Ectodermal cell (in vitro differentiated cells): Measurements from ENCODE around the gene GP1BA.

Experiments used
- H3K27ac ChIP-seq: 2 replicates; pipeline ENCODE4 v1.7.0; 2013; ENCODE audit warnings: mild to moderate bottlenecking, low read depth, low read length; ENCODE audit not compliant: insufficient read depth, poor library complexity, severe bottlenecking
- H3K27me3 ChIP-seq: 2 replicates; pipeline ENCODE4 v1.7.0; 2013; ENCODE audit warnings: mild to moderate bottlenecking, low read length; ENCODE audit not compliant: insufficient read depth, control insufficient read depth, poor library complexity, severe bottlenecking
- H3K36me3 ChIP-seq: one replicate; pipeline ENCODE4 v1.7.0; 2013; ENCODE audit warnings: low read length; ENCODE audit not compliant: control insufficient read depth, insufficient read depth
- H3K4me1 ChIP-seq: one replicate; pipeline ENCODE4 v1.7.0; 2013; ENCODE audit warnings: low read length; ENCODE audit not compliant: control insufficient read depth, insufficient read depth
- H3K4me3 ChIP-seq: 2 replicates; pipeline ENCODE4 v1.7.0; 2013; ENCODE audit warnings: low read depth, low read length, control low read depth; ENCODE audit not compliant: insufficient read depth
- H3K9me3 ChIP-seq: 2 replicates; pipeline ENCODE4 v1.7.0; 2013; ENCODE audit warnings: mild to moderate bottlenecking, low read length, moderate library complexity; ENCODE audit not compliant: control insufficient read depth
- WGBS, 2 experiments: methylation state at CpG; one replicate each; pipeline ENCODE4 v1.1.7; 2013; ENCODE audit warnings: missing lambda C conversion rate in 2 of 2; 5-methylcytosine and 5-hydroxymethylcytosine counted together

GP1BA gene

DNA sequence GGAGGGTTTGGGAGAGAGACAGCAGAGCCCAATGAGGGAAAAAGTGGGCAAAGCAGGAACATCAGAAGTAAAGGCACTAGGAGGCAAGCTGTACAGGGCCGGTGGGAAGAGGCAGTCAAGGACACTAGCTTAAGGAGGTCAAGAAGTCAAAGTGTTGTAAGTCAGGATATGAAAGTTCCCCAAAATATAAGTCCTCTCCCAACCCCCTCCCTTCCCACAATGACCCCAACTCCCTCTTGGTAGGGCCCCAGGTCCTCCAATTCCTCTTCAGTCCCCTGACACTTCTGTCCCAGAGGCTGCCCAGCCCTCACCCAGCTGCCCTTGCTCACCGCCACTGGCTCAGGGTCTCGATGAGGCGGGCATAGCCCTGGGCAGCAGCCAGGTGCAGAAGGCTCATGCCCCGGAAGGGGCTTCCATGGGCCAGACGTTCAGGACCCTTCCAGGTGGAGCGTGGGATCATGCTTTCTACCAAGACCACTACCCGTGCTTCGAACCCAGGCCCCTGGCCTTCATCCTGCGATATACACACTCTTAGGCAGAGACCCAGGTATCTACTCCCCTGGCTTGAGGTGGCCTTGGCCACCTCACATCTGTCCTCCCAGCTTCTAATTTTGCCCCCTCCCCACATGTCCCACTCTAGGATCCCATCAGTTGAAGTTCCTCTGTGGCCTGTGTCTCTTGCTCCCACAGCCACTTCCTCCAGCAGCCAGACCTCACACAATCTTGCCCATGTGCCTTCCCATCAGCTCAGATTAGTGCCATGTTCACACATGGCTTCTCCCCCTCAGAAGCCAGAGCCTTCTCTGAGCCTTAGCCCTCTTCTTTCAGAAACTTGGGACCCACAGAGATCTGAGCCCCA is 41.4 kb downstream of the GP1BA start:
- Histone ChIP-seq H3K36me3 (no peaks in the 10 kb centered on the region), H3K27me3 (no peaks in the 10 kb centered on the region)
- 92 to 95% methylated on average over 10 of the region's 10 CpGs for WGBS, 2 experiments

GRCh38 chr17:4974115-4974670 is 42.1 kb downstream of the GP1BA start:
- H3K27ac ChIP-seq, result no peak overlapping the region
- no peaks in the 10 kb centered on the region for H3K9me3 ChIP-seq
- H3K4me1 ChIP-seq, result no peaks in the 10 kb centered on the region
- no peak overlapping the region for H3K4me3 ChIP-seq
- H3K27me3 ChIP-seq, result no peaks in the 10 kb centered on the region
- WGBS, 2 experiments, result 90% methylated on average over 9 of the region's 9 CpGs
- no peaks in the 10 kb centered on the region for H3K36me3 ChIP-seq

More for the DNA sequence above, 41.4 kb downstream of the GP1BA start:
- no peak overlapping the region for H3K27ac ChIP-seq
- no peaks in the 10 kb centered on the region for H3K4me1 ChIP-seq
- H3K4me3 ChIP-seq, result no peak overlapping the region
- H3K9me3 ChIP-seq, result no peaks in the 10 kb centered on the region

DNA sequence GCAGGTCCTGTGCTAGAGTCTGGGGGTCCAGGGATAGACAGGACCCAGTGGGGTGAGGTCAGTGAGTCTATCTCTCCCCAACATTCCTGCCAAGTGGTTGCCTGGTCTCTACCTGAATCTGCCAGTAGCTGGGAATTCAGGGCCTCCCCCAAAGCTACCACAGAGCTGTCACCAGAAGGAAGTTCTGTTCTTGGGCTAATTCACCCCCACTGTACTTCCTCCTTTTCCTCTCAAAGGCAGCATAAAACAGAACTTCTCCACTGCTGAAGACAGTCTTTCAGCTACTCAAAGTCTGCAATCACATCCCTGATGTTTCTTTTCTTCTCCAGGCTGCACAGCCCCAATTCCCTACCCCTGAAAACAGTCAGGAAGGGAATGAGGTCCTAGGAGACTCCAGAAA is 46.6 kb downstream of the GP1BA start:
- Histone ChIP-seq H3K27me3 (no peaks in the 10 kb centered on the region), H3K36me3 (no peaks in the 10 kb centered on the region), H3K27ac (no peak overlapping the region), H3K9me3 (no peaks in the 10 kb centered on the region), H3K4me3 (no peak overlapping the region), H3K4me1 (no peaks in the 10 kb centered on the region)

GRCh38 chr17:4980644-4981216 is 48.7 kb downstream of the GP1BA start:
- Histone ChIP-seq H3K27ac (no peak overlapping the region), H3K9me3 (no peaks in the 10 kb centered on the region), H3K27me3 (no peaks in the 10 kb centered on the region), H3K36me3 (no peaks in the 10 kb centered on the region), H3K4me3 (no peak overlapping the region), H3K4me1 (no peaks in the 10 kb centered on the region)
- WGBS, 2 experiments, result 56 to 59% methylated on average over 6 of the region's 6 CpGs

DNA sequence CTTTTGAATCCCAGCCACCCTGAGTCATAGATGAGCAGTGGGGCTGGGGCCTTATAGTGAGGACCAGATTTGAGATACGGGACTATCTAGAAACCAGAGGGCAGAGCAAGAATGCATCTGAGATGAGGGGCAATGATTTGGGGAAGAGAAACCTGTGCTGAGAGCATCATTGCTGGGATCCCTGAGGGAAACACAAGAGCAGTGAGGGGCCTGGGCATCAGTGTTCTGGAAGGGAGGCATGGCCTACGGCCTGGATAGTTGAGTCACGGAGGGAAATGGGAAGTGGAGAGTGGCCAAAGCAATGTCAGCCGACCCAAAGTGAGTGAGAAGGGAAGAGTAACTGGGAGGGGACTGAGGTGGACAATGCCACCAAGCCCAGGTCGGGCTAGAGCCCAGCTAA is 50.2 kb downstream of the GP1BA start:
- WGBS, 2 experiments, result 72 to 74% methylated on average over 5 of the region's 5 CpGs

More for the DNA sequence above, 50.2 kb downstream of the GP1BA start:
- Histone ChIP-seq H3K9me3 (no peaks in the 10 kb centered on the region), H3K27ac (no peak overlapping the region), H3K4me3 (no peak overlapping the region), H3K4me1 (no peaks in the 10 kb centered on the region), H3K27me3 (no peaks in the 10 kb centered on the region), H3K36me3 (no peaks in the 10 kb centered on the region)
